HG03039 (cell line): ENCODE measurements around the gene SAPCD1.
"Not testable (repeated sequence)": the region's sequence is repeated elsewhere in the genome, so short reads cannot be mapped to it uniquely, and the experiment has no call there.

Experiments
- ATAC-seq: cut with Tn5 transposase; IDR thresholded peaks from one replicate; pipeline ENCODE4 v1.9.1; 2021; ENCODE audit warnings: mild to moderate bottlenecking, moderate library complexity; ENCODE audit not compliant: unreplicated experiment

SAPCD1 gene

GRCh38 chr6:31795616-31796298 is 33.3 kb downstream of the SAPCD1 start, which contains the start of gene VARS1:
TSS of gene VARS1 (minus strand) at chr6:31795752. CDS start at chr6:31795217, 535 bp downstream.
- ATAC-seq, result peak; percentile 68

- no peak for ATAC-seq
These were observed 34.5 kb downstream of the SAPCD1 start for GRCh38 chr6:31796993-31797385.

GRCh38 chr6:31797588-31797987 is 35.1 kb downstream of the SAPCD1 start:
- ATAC-seq, result no peak

- ATAC-seq, result no peak
These were observed 37.3 kb downstream of the SAPCD1 start for GRCh38 chr6:31799781-31800180.

- ATAC-seq, result not testable (repeated sequence)
These were observed 38.8 kb downstream of the SAPCD1 start for GRCh38 chr6:31801031-31801927.

GRCh38 chr6:31805939-31806469 is 43.5 kb downstream of the SAPCD1 start:
- peak; percentile 8 for ATAC-seq

GRCh38 chr6:31806470-31807272 is 44.2 kb downstream of the SAPCD1 start, which contains the start of gene LSM2:
TSS of gene LSM2 (minus strand) at chr6:31806966. CDS start at chr6:31806757, 209 bp downstream.
- peak; percentile 86 for ATAC-seq

- ATAC-seq, result not testable (repeated sequence)
These were observed 46.1 kb downstream of the SAPCD1 start for GRCh38 chr6:31808599-31808998.

- ATAC-seq, result no peak
These were observed 49.2 kb downstream of the SAPCD1 start for GRCh38 chr6:31811645-31812044.

GRCh38 chr6:31813465-31813849 is 51.0 kb downstream of the SAPCD1 start:
- ATAC-seq, result no peak
